Body of pancreas (tissue), 4 donors: ENCODE results near the gene LETM1.

Source experiments
- POLR2A ChIP-seq, 3 donors: fragments of 450-650 bp; IDR thresholded peaks; one replicate each; pipeline ENCODE4 v1.6.1; 2016; ENCODE audit warnings: antibody characterized with exemption in 3 of 3, mild to moderate bottlenecking in 2 of 3
- TF ChIP-seq, protein P1 (sequence below), 7 experiments: fragments of 450-650 bp in 4 of 7; fragments of 200-600 bp in 3 of 7; sonication (generic) in 3 of 7; IDR thresholded peaks; one replicate each; pipeline ENCODE4 v1.5.1; 2016 to 2019; ENCODE audit warnings: antibody characterized with exemption in 7 of 7

DNA sequence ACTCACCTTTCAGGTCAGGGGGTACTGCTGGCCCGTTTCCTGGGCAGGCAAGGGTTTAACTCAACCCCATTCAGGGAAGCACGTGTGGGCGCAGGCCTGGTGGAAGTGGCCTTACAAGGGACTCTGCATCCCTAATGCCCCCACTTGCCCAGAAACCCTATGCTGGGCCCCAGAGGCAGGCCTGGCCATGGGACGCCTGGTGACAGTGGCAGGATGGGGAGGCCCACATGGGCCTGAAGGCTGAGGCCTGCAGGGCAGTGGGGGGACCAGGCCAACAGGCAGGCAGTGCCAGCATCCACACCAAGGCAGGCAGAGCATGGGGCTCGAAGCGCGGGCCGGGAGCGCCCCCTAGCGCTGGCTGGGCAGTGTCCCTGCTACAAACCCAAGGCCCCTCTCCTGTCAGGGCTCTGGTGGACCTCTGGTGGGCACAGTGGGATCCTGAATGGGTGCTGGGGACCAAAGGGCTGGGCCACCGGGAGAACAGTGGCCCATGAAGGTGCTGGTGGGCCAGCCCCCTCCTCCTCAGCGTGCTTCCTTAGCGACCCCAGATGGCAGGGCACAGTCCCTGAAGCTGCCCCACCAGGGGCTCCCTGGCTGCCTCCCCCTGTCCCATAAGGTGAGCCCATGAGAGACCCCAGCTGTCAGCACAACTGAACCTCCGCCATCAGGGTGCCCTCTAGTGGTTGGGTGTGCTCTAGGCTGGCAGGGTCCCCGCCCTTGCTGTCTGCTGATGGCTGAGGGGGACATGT, 46.0 kb downstream of the LETM1 start:
- TF ChIP-seq POLR2A (IDR thresholded peaks at IDR 0.05): no peak
- TF ChIP-seq, protein P1, sequence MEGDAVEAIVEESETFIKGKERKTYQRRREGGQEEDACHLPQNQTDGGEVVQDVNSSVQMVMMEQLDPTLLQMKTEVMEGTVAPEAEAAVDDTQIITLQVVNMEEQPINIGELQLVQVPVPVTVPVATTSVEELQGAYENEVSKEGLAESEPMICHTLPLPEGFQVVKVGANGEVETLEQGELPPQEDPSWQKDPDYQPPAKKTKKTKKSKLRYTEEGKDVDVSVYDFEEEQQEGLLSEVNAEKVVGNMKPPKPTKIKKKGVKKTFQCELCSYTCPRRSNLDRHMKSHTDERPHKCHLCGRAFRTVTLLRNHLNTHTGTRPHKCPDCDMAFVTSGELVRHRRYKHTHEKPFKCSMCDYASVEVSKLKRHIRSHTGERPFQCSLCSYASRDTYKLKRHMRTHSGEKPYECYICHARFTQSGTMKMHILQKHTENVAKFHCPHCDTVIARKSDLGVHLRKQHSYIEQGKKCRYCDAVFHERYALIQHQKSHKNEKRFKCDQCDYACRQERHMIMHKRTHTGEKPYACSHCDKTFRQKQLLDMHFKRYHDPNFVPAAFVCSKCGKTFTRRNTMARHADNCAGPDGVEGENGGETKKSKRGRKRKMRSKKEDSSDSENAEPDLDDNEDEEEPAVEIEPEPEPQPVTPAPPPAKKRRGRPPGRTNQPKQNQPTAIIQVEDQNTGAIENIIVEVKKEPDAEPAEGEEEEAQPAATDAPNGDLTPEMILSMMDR (IDR thresholded peaks at IDR 0.05): peak; percentile 72 to 88 (median 85)
